Stimulated activated CD8-positive, alpha-beta memory T cell treated with anti-CD3 and anti-CD28 coated beads, Interleukin-12 subunit alpha, Interleukin-12 subunit beta, amount 100 ng/mL, for 24 hours (primary cell): ENCODE measurements around the gene TRAPPC3L.

Source experiments
- DNase-seq: peaks from one replicate; pipeline ENCODE4 v3.0.0-alpha.2; 2020; ENCODE audit errors: extremely low read depth

Gene TRAPPC3L

GRCh38 chr6:116467096-116467495 is 78.4 kb downstream of the TRAPPC3L start:
- DNase-seq: no peak

- no peak for DNase-seq
Measured at GRCh38 chr6:116465246-116465645, 80.2 kb downstream of the TRAPPC3L start.

GRCh38 chr6:116463301-116463700 is 82.2 kb downstream of the TRAPPC3L start:
- no peak for DNase-seq

- DNase-seq: no peak
Measured at GRCh38 chr6:116461932-116462885, 83.3 kb downstream of the TRAPPC3L start.

GRCh38 chr6:116461331-116461931 is 84.1 kb downstream of the TRAPPC3L start, which contains the start of gene CALHM6:
Gene CALHM6 (plus strand): TSS chr6:116461375. CDS start chr6:116461930, 555 bp downstream.
- no peak for DNase-seq

- DNase-seq: no peak
Measured at GRCh38 chr6:116459927-116460326, 85.6 kb downstream of the TRAPPC3L start.

GRCh38 chr6:116458264-116458663 is 87.2 kb downstream of the TRAPPC3L start:
- DNase-seq: no peak

GRCh38 chr6:116456927-116457326 is 88.6 kb downstream of the TRAPPC3L start:
- no peak for DNase-seq

GRCh38 chr6:116456106-116456505 is 89.4 kb downstream of the TRAPPC3L start:
- DNase-seq: no peak

GRCh38 chr6:116452531-116452930 is 93.0 kb downstream of the TRAPPC3L start:
- DNase-seq: no peak

GRCh38 chr6:116451916-116452315 is 93.6 kb downstream of the TRAPPC3L start:
- no peak for DNase-seq

GRCh38 chr6:116450769-116451740 is 94.4 kb downstream of the TRAPPC3L start:
- DNase-seq: no peak

- no peak for DNase-seq
Measured at GRCh38 chr6:116450185-116450710, 95.2 kb downstream of the TRAPPC3L start.

GRCh38 chr6:116449565-116449964 is 95.9 kb downstream of the TRAPPC3L start:
- no peak for DNase-seq

- DNase-seq: no peak
Measured at GRCh38 chr6:116447496-116448011, 97.9 kb downstream of the TRAPPC3L start.

- no peak for DNase-seq
Measured at GRCh38 chr6:116447052-116447451, 98.4 kb downstream of the TRAPPC3L start.

GRCh38 chr6:116446399-116446798 is 99.1 kb downstream of the TRAPPC3L start:
- no peak for DNase-seq

- no peak for DNase-seq
Measured at GRCh38 chr6:116445102-116445501, 100.4 kb downstream of the TRAPPC3L start.
